HG02763 (cell line): ENCODE data around the gene C3AR1.
"Not testable (repeated sequence)": the region's sequence is repeated elsewhere in the genome, so short reads cannot be mapped to it uniquely, and the experiment has no call there.

Experiments used
- ATAC-seq: cut with Tn5 transposase; IDR thresholded peaks from one replicate; pipeline ENCODE4 v1.9.1; 2021; ENCODE audit warnings: mild to moderate bottlenecking, moderate library complexity; ENCODE audit not compliant: unreplicated experiment

The C3AR1 gene

GRCh38 chr12:8065991-8066594 lies at the start of gene C3AR1:
Gene C3AR1 (minus strand): TSS chr12:8066359. CDS start chr12:8060185, 6,174 bp downstream.
- peak; percentile 53 for ATAC-seq

GRCh38 chr12:8113117-8113516 lies 47.0 kb upstream of the C3AR1 start:
- not testable (repeated sequence) for ATAC-seq

- ATAC-seq = no peak
These were observed 42.7 kb upstream of the C3AR1 start for GRCh38 chr12:8108808-8109398.

GRCh38 chr12:8099235-8099634 lies 33.1 kb upstream of the C3AR1 start:
- ATAC-seq = no peak

GRCh38 chr12:8096281-8096915 lies 30.2 kb upstream of the C3AR1 start:
- no peak for ATAC-seq

- no peak for ATAC-seq
These were observed 27.1 kb upstream of the C3AR1 start for GRCh38 chr12:8093291-8093690.

- no peak for ATAC-seq
These were observed 23.6 kb upstream of the C3AR1 start for GRCh38 chr12:8089716-8090115.

GRCh38 chr12:8089277-8089676 lies 23.1 kb upstream of the C3AR1 start:
- not testable (repeated sequence) for ATAC-seq

GRCh38 chr12:8088574-8088973 lies 22.4 kb upstream of the C3AR1 start:
- ATAC-seq = peak; percentile 56

GRCh38 chr12:8087666-8088065 lies 21.5 kb upstream of the C3AR1 start:
- no peak for ATAC-seq

- ATAC-seq = not testable (repeated sequence)
These were observed 18.2 kb upstream of the C3AR1 start for GRCh38 chr12:8084351-8084750.

GRCh38 chr12:8082808-8083100 lies 16.6 kb upstream of the C3AR1 start:
- no peak for ATAC-seq

GRCh38 chr12:8081251-8081920 lies 15.2 kb upstream of the C3AR1 start:
- ATAC-seq = no peak

- ATAC-seq = no peak
These were observed 14.0 kb upstream of the C3AR1 start for GRCh38 chr12:8080120-8080519.

GRCh38 chr12:8078916-8079315 lies 12.8 kb upstream of the C3AR1 start:
- ATAC-seq = no peak

- ATAC-seq = no peak
These were observed 12.2 kb upstream of the C3AR1 start for GRCh38 chr12:8078398-8078797.

GRCh38 chr12:8077207-8077606 lies 11.0 kb upstream of the C3AR1 start:
- ATAC-seq = no peak

GRCh38 chr12:8076366-8076765 lies 10.2 kb upstream of the C3AR1 start:
- no peak for ATAC-seq

- no peak for ATAC-seq
These were observed 9.8 kb upstream of the C3AR1 start for GRCh38 chr12:8075935-8076334.

GRCh38 chr12:8071820-8072219 lies 5.7 kb upstream of the C3AR1 start:
- ATAC-seq = not testable (repeated sequence)

GRCh38 chr12:8069582-8069981 lies 3.4 kb upstream of the C3AR1 start:
- ATAC-seq = no peak

- ATAC-seq = no peak
These were observed 2.0 kb downstream of the C3AR1 start for GRCh38 chr12:8064131-8064530.
